ENCODE measurements around the gene KLHL41.
"Not testable (repeated sequence)": the region's sequence is repeated elsewhere in the genome, so short reads cannot be mapped to it uniquely, and the experiment has no call there.

Gene KLHL41

DNA sequence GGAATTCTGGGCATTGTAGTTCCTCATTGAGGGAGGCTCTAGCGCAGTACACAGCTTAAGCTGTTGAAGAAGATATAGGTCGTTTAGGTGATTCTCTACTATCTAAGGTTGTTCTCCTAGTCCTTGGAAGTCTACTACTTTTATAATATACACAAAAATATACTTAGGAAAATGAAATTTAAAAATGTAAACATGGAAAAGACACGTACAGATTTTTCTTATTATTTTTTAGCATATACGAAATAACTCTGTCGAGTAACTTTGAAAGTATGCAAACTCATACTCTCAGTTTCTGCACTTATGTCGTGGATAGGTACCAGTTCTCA, 64.4 kb downstream of the KLHL41 start:
- DNase-seq: no peak

DNA sequence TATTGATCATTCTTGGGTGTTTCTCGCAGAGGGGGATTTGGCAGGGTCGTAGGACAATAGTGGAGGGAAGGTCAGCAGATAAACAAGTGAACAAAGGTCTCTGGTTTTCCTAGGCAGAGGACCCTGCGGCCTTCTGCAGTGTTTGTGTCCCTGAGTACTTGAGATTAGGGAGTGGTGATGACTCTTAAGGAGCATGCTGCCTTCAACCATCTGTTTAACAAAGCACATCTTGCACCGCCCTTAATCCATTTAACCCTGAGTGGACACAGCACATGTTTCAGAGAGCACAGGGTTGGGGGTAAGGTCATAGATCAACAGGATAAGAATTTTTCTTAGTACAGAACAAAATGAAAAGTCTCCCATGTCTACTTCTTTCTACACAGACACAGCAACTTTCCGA, 65.0 kb downstream of the KLHL41 start:
- DNase-seq: not testable (repeated sequence)

DNA sequence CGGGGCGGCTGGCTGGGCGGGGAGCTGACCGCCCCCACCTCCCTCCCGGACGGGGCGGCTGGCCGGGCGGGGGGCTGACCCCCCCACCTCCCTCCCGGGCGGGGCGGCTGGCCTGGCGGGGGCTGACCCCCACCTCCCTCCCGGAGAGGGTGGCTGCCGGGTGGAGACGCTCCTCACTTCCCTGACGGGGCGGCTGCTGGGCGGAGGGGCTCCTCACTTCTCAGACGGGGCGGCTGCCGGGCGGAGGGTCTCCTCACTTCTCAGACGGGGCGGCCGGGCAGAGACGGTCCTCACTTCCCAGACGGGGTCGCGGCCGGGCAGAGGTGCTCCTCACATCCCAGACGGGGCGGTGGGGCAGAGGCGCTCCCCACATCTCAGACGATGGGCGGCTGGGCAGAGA, 65.8 kb downstream of the KLHL41 start:
- not testable (repeated sequence) for DNase-seq
